B cell (primary cell): ENCODE data around the gene NCLN.

Experiments used
- CTCF ChIP-seq: fragments of 200-600 bp; IDR thresholded peaks from one replicate; pipeline ENCODE4 v1.8.0; 2022; ENCODE audit warnings: antibody characterized with exemption, mild to moderate bottlenecking
- EZH2 ChIP-seq: IDR thresholded peaks from 2 replicates; pipeline ENCODE4 v1.6.1; 2012; ENCODE audit warnings: borderline replicate concordance, low read depth, mild to moderate bottlenecking, moderate library complexity, low read length; ENCODE audit not compliant: insufficient read depth, poor library complexity, severe bottlenecking

- TF ChIP-seq CTCF = no peak
- no peak for TF ChIP-seq EZH2
These were observed 21.9 kb downstream of the NCLN start for GRCh38 chr19:3207461-3208242.
